ENCODE data around the gene ZFYVE16.

DNA sequence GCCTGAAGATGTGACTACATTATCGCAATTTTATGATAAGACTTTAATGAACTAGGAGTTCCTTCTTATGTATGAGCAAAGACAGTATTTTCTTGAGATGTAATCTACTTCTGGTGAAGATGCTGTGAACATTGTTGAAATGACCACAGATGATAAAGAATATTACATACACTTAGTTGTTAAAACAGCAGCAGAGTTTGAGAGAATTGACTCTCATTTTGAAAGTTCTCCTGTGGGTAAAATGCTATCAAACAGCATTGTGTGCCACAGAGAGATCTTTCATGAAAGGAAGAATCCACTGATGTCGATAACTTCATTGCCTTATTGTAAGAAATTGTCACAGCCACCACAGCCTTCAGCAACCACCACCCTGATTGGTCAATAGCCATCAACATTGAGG is 88.0 kb downstream of the ZFYVE16 start:
- no peak for TF ChIP-seq EP300 (IDR thresholded peaks at IDR 0.05; ENCODE audit: borderline replicate concordance)
- TF ChIP-seq YY1 (IDR thresholded peaks at IDR 0.05; ENCODE audit: low read depth) = no peak
- no peak for TF ChIP-seq RAD21 (IDR thresholded peaks at IDR 0.05; ENCODE audit: low read depth)
- TF ChIP-seq TCF12 (IDR thresholded peaks at IDR 0.05; ENCODE audit: low read depth) = no peak
- TF ChIP-seq, protein P1, sequence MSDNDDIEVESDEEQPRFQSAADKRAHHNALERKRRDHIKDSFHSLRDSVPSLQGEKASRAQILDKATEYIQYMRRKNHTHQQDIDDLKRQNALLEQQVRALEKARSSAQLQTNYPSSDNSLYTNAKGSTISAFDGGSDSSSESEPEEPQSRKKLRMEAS (IDR thresholded peaks at IDR 0.05) = no peak
- TF ChIP-seq, protein P2, sequence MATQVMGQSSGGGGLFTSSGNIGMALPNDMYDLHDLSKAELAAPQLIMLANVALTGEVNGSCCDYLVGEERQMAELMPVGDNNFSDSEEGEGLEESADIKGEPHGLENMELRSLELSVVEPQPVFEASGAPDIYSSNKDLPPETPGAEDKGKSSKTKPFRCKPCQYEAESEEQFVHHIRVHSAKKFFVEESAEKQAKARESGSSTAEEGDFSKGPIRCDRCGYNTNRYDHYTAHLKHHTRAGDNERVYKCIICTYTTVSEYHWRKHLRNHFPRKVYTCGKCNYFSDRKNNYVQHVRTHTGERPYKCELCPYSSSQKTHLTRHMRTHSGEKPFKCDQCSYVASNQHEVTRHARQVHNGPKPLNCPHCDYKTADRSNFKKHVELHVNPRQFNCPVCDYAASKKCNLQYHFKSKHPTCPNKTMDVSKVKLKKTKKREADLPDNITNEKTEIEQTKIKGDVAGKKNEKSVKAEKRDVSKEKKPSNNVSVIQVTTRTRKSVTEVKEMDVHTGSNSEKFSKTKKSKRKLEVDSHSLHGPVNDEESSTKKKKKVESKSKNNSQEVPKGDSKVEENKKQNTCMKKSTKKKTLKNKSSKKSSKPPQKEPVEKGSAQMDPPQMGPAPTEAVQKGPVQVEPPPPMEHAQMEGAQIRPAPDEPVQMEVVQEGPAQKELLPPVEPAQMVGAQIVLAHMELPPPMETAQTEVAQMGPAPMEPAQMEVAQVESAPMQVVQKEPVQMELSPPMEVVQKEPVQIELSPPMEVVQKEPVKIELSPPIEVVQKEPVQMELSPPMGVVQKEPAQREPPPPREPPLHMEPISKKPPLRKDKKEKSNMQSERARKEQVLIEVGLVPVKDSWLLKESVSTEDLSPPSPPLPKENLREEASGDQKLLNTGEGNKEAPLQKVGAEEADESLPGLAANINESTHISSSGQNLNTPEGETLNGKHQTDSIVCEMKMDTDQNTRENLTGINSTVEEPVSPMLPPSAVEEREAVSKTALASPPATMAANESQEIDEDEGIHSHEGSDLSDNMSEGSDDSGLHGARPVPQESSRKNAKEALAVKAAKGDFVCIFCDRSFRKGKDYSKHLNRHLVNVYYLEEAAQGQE (IDR thresholded peaks at IDR 0.05; ENCODE audit: low read depth) = no peak
